Lower leg skin (tissue), 4 donors: ENCODE measurements around the gene SCMH1. TPM values are rescaled to one million over a fixed set of nuclear protein-coding genes. Genes with fewer than 3 reads are reported as not detected.

ENCODE experiments used
- DNase-seq, 2 donors: peaks; one replicate each; pipeline ENCODE4 v3.0.0-alpha.2; 2019; ENCODE audit warnings: low spot score in 2 of 2
- H3K4me3 ChIP-seq: fragments of 200-600 bp; sonication (generic); 2 replicates; pipeline ENCODE4 v1.5.1; 2017; ENCODE audit warnings: mild to moderate bottlenecking, low read depth; ENCODE audit not compliant: poor library complexity, severe bottlenecking
- POLR2A ChIP-seq, 2 donors: fragments of 450-650 bp; IDR thresholded peaks; one replicate each; pipeline ENCODE4 v1.6.1; 2016 to 2017; ENCODE audit warnings: antibody characterized with exemption in 2 of 2, mild to moderate bottlenecking in 1 of 2, moderate library complexity in 1 of 2
- WGBS, 2 donors: methylation state at CpG; one replicate each; pipeline ENCODE4 v1.1.5; 2018; 5-methylcytosine and 5-hydroxymethylcytosine counted together
- intact Hi-C: fragments of 100-400 bp; cut with DNase I; formaldehyde crosslinking; loops from one replicate; pipeline ENCODE4 v1.15.0; 2023; ENCODE audit warnings: low total_unique reads
- total RNA-seq, 4 donors: library from RNA; depleted of rRNA; stranded (reverse); fragments of >200 nt; gene quantifications; one replicate each; pipeline ENCODE4 v1.1.0, GENCODE V29; 2016
- TF ChIP-seq, protein P1 (sequence below), 3 donors: fragments of 450-650 bp; IDR thresholded peaks; one replicate each; pipeline ENCODE4 v1.5.1; 2016; ENCODE audit warnings: antibody characterized with exemption in 3 of 3, mild to moderate bottlenecking in 3 of 3, moderate library complexity in 2 of 3

The SCMH1 gene
- total RNA-seq, 4 donors from 2014 or later, result 8.9 to 30.9 (median 21.8) TPM

DNA sequence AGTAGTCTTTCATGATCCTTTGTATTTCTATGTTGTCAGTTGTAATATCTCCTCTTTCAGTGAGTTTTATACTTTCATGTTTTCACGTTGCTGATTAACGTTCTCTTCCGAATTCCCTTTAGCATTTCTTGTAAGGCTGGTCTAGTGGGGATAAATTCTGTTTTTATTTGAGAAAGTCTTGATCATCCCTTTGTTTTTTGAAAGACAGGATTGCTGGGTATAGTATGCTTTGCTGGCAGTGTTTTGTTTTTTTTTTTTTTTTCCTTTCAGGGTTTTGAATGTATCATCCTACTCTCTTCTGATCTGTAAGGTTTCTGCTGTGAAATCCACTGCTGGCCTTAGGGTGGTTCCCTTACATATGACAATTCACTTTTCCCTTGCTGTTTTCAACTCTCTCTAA, 74.4 kb downstream of the SCMH1 start:
- intact Hi-C loops, result no loop called here
- no peak for DNase-seq
- WGBS, 2 donors, result 97 to 98% methylated on average over 3 of the region's 3 CpGs
- H3K4me3 ChIP-seq, result no peak overlapping the region
- no peak for TF ChIP-seq POLR2A (IDR thresholded peaks at IDR 0.05)
- TF ChIP-seq, protein P1, sequence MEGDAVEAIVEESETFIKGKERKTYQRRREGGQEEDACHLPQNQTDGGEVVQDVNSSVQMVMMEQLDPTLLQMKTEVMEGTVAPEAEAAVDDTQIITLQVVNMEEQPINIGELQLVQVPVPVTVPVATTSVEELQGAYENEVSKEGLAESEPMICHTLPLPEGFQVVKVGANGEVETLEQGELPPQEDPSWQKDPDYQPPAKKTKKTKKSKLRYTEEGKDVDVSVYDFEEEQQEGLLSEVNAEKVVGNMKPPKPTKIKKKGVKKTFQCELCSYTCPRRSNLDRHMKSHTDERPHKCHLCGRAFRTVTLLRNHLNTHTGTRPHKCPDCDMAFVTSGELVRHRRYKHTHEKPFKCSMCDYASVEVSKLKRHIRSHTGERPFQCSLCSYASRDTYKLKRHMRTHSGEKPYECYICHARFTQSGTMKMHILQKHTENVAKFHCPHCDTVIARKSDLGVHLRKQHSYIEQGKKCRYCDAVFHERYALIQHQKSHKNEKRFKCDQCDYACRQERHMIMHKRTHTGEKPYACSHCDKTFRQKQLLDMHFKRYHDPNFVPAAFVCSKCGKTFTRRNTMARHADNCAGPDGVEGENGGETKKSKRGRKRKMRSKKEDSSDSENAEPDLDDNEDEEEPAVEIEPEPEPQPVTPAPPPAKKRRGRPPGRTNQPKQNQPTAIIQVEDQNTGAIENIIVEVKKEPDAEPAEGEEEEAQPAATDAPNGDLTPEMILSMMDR (IDR thresholded peaks at IDR 0.05), result no peak

DNA sequence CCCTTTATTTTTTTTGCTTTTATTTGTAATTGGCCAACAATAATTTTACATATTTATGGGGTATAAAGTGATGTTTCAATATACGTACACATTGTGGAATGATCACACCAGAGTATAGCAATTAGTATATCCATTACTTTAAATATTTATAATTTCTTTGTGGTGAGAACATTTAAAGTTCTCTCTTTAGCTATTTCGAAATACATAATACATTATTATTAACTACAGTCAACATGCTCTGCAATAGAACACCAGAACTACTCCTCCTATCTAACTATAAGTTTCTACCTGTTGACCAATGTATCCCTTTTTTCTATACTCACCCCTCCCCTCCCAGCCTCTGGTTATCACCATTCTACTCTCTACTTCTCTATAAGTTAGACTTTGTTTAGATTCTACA, 77.4 kb downstream of the SCMH1 start:
- 95 to 97% methylated on average over 2 of the region's 2 CpGs for WGBS, 2 donors
- TF ChIP-seq POLR2A (IDR thresholded peaks at IDR 0.05), result no peak
- TF ChIP-seq, protein P1 (IDR thresholded peaks at IDR 0.05), result no peak
- intact Hi-C loops, result no loop called here
- no peak overlapping the region for H3K4me3 ChIP-seq
- DNase-seq, result no peak

DNA sequence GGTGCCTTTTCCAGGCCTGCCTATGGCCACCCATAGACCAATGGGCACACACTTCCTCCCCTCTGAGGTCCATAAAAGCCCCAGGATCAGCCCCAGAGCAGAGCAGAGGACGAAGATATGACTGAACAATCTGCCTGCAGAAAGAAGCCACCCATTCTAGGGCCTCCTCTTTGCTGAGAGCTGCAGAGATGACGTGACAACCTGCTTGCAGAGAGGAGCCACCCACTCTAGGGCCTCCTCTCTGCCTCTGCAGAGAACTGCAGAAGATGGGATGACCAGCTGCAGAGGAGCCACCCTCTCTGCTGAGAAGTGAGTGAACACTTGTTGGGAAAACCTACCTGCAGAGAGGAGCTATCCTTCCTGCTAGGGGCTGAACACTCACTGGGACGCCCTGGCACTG, 79.7 kb downstream of the SCMH1 start:
- intact Hi-C loops, result no loop called here
- no peak for DNase-seq
- TF ChIP-seq, protein P1 (IDR thresholded peaks at IDR 0.05), result no peak
- no peak for TF ChIP-seq POLR2A (IDR thresholded peaks at IDR 0.05)
- WGBS, 2 donors, result 87 to 94% methylated on average over 3 of the region's 3 CpGs
- H3K4me3 ChIP-seq, result no peak overlapping the region

DNA sequence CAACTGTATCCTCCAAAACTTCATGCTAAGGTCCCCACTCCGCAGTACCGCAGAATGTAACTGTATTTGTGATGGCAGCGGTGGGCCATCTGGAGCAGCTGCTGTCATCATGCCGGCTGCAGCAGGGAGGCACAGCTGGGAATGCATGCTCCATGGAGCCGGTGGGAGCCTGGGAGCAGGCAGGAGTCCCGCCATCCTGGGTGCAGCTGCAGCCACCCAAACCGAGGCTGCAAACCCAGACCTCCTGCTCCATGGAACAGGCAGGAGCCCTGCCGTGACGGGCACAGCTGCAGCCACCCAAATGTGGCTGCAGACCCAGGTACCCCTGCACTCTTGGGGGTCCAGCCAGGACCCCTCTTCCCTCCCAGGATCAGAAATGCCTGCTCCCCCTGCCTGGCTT, 80.3 kb downstream of the SCMH1 start:
- no peak for DNase-seq
- H3K4me3 ChIP-seq, result no peak overlapping the region
- 85 to 89% methylated on average over 8 to 9 of the region's 9 CpGs for WGBS, 2 donors
- intact Hi-C loops, result no loop called here
- TF ChIP-seq, protein P1 (IDR thresholded peaks at IDR 0.05), result no peak
- TF ChIP-seq POLR2A (IDR thresholded peaks at IDR 0.05), result no peak

DNA sequence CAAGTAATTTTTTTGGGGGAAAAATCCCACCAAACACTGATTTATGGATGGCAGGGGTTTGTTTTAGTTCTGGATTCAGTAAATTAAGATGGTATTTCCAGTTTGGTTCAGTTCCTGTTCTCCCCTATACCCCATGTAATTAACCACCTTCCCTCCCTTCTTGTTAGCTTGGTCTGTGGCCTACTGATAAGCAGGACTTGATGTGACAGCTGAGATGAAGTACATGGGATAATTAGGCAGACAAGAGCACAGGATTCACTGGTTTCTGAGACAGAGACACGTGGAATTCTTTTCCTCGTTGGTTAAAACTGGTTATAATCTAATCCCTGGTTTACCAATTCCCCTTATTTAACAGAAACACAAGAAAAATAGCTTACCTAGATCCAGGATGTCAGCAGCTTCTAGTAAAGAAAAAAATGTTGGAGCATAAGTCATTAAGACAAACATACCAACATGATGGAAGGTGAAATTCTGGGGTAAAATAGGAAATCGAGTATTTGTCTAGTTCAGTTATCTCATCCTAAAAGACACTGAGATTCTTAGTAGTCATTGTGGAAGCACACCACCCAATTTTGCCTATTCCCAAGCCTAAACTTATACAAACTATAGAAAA, 81.5 kb downstream of the SCMH1 start:
- intact Hi-C loops, result no loop called here
- no peak overlapping the region for H3K4me3 ChIP-seq
- WGBS, 2 donors, result 91 to 92% methylated on average over 3 of the region's 3 CpGs
- no peak for TF ChIP-seq POLR2A (IDR thresholded peaks at IDR 0.05)
- TF ChIP-seq, protein P1 (IDR thresholded peaks at IDR 0.05), result no peak
- no peak for DNase-seq

DNA sequence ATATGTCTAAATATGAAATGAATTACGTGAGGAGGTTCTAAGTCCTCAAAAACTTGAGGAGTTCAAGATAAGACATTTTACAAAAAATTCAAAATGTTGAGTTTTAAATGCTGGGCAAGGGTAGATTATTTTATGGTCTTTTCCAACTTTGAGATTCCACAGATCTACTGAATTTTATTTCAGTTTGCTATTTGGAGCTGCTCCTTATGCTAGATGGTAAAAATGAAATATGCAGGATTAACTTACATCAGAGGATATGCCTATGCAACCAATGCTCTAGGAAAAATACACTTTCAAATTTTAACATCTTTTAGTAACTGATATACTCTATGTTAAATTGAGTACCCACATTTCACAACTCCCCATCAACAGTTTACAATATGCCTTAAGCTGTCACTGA, 83.1 kb downstream of the SCMH1 start:
- WGBS, 2 donors, result 92 to 94% methylated on average over 1 of the region's 1 CpG
- no peak overlapping the region for H3K4me3 ChIP-seq
- no peak for TF ChIP-seq POLR2A (IDR thresholded peaks at IDR 0.05)
- TF ChIP-seq, protein P1 (IDR thresholded peaks at IDR 0.05), result no peak
- intact Hi-C loops, result no loop called here
- DNase-seq, result no peak
